SK-N-SH treated with all-trans-retinoic acid at 6 μM for 48 hours (cell line): ENCODE measurements around the gene UBE3C.

Experiments
- ATAC-seq: fragments of 200-7000 bp; cut with Tn5 transposase; 3 replicates; pipeline ENCODE4 v1.9.1; 2020; ENCODE audit warnings: mild to moderate bottlenecking, moderate library complexity
- ARNTL ChIP-seq: fragments of 450-650 bp; formaldehyde crosslinking; IDR thresholded peaks from 2 replicates; pipeline ENCODE4 v1.5.0; 2020; ENCODE audit warnings: low read depth, mild to moderate bottlenecking, moderate library complexity, borderline replicate concordance
- BACH2 ChIP-seq: fragments of 250-450 bp; sonication (Bioruptor Pico); IDR thresholded peaks from 2 replicates; pipeline ENCODE4 v1.9.0; 2021; ENCODE audit warnings: mild to moderate bottlenecking, borderline replicate concordance
- CSDC2 ChIP-seq: fragments of 250-450 bp; sonication (Bioruptor Pico); IDR thresholded peaks from 2 replicates; pipeline ENCODE4 v1.5.0; 2020; ENCODE audit warnings: mild to moderate bottlenecking, moderate library complexity
- CSRNP3 ChIP-seq: fragments of 250-450 bp; sonication (Bioruptor Pico); IDR thresholded peaks from 2 replicates; pipeline ENCODE4 v1.5.1; 2021; ENCODE audit warnings: mild to moderate bottlenecking, moderate library complexity
- ESRRG ChIP-seq: fragments of 250-450 bp; sonication (Bioruptor Pico); IDR thresholded peaks from 2 replicates; pipeline ENCODE4 v1.6.1; 2021; ENCODE audit warnings: mild to moderate bottlenecking
- GLIS3 ChIP-seq: fragments of 250-450 bp; sonication (Bioruptor Pico); IDR thresholded peaks from 2 replicates; pipeline ENCODE4 v1.5.0; 2020; ENCODE audit warnings: mild to moderate bottlenecking, moderate library complexity
- ISL1 ChIP-seq: fragments of 250-450 bp; sonication (Bioruptor Pico); IDR thresholded peaks from 2 replicates; pipeline ENCODE4 v2.1.2; 2022; ENCODE audit warnings: mild to moderate bottlenecking, moderate library complexity
- OSR1 ChIP-seq: fragments of 250-450 bp; sonication (Bioruptor Pico); IDR thresholded peaks from 2 replicates; pipeline ENCODE4 v1.8.0; 2022; ENCODE audit warnings: moderate library complexity, mild to moderate bottlenecking, inconsistent platforms
- POU6F1 ChIP-seq: fragments of 250-450 bp; sonication (Bioruptor Pico); IDR thresholded peaks from 2 replicates; pipeline ENCODE4 v1.8.0; 2021; ENCODE audit warnings: low read depth, mild to moderate bottlenecking, moderate library complexity, borderline replicate concordance
- PPARA ChIP-seq: fragments of 250-450 bp; sonication (Bioruptor Pico); IDR thresholded peaks from 2 replicates; pipeline ENCODE4 v1.5.0; 2020; ENCODE audit warnings: mild to moderate bottlenecking, borderline replicate concordance
- RARB ChIP-seq: fragments of 250-450 bp; sonication (Bioruptor Pico); IDR thresholded peaks from 2 replicates; pipeline ENCODE4 v1.8.0; 2021; ENCODE audit warnings: mild to moderate bottlenecking, moderate library complexity
- SNAI2 ChIP-seq: fragments of 250-450 bp; sonication (Bioruptor Pico); IDR thresholded peaks from 2 replicates; pipeline ENCODE4 v1.5.0; 2020; ENCODE audit warnings: mild to moderate bottlenecking, moderate library complexity
- TCF4 ChIP-seq: fragments of 250-450 bp; sonication (Bioruptor Pico); IDR thresholded peaks from 2 replicates; pipeline ENCODE4 v1.8.0; 2021; ENCODE audit warnings: mild to moderate bottlenecking, moderate library complexity, borderline replicate concordance
- TOX ChIP-seq: fragments of 250-450 bp; sonication (Bioruptor Pico); IDR thresholded peaks from 2 replicates; pipeline ENCODE4 v1.8.0; 2021; ENCODE audit warnings: mild to moderate bottlenecking, moderate library complexity, borderline replicate concordance
- TSHZ2 ChIP-seq: fragments of 250-450 bp; sonication (Bioruptor Pico); IDR thresholded peaks from 2 replicates; pipeline ENCODE4 v1.5.0; 2020; ENCODE audit warnings: mild to moderate bottlenecking, moderate library complexity
- ZC3H10 ChIP-seq: fragments of 250-450 bp; sonication (Bioruptor Pico); IDR thresholded peaks from 2 replicates; pipeline ENCODE4 v1.5.1; 2021; ENCODE audit warnings: mild to moderate bottlenecking, moderate library complexity
- ZFP3 ChIP-seq: fragments of 250-450 bp; sonication (Bioruptor Pico); IDR thresholded peaks from 2 replicates; pipeline ENCODE4 v1.5.0; 2020; ENCODE audit warnings: mild to moderate bottlenecking, moderate library complexity
- ZFP30 ChIP-seq: fragments of 450-650 bp; formaldehyde crosslinking; IDR thresholded peaks from 2 replicates; pipeline ENCODE4 v1.5.0; 2022; ENCODE audit warnings: mild to moderate bottlenecking, moderate library complexity
- ZNF565 ChIP-seq: fragments of 450-650 bp; formaldehyde crosslinking; conservative IDR thresholded peaks from 2 replicates; pipeline ENCODE4 v1.5.0; 2020; ENCODE audit warnings: low read depth, mild to moderate bottlenecking, moderate library complexity
- ZNF8 ChIP-seq: fragments of 450-650 bp; formaldehyde crosslinking; IDR thresholded peaks from 2 replicates; pipeline ENCODE4 v1.5.0; 2020; ENCODE audit warnings: mild to moderate bottlenecking, moderate library complexity
- TF ChIP-seq, protein P1 (sequence below): fragments of 250-450 bp; sonication (Bioruptor Pico); IDR thresholded peaks from 2 replicates; pipeline ENCODE4 v1.5.1; 2020; ENCODE audit warnings: low read depth, mild to moderate bottlenecking, moderate library complexity
- TF ChIP-seq, protein P2 (sequence below): fragments of 250-450 bp; sonication (Bioruptor Pico); IDR thresholded peaks from 2 replicates; pipeline ENCODE4 v1.8.0; 2020; ENCODE audit warnings: mild to moderate bottlenecking, moderate library complexity, borderline replicate concordance

UBE3C gene

DNA sequence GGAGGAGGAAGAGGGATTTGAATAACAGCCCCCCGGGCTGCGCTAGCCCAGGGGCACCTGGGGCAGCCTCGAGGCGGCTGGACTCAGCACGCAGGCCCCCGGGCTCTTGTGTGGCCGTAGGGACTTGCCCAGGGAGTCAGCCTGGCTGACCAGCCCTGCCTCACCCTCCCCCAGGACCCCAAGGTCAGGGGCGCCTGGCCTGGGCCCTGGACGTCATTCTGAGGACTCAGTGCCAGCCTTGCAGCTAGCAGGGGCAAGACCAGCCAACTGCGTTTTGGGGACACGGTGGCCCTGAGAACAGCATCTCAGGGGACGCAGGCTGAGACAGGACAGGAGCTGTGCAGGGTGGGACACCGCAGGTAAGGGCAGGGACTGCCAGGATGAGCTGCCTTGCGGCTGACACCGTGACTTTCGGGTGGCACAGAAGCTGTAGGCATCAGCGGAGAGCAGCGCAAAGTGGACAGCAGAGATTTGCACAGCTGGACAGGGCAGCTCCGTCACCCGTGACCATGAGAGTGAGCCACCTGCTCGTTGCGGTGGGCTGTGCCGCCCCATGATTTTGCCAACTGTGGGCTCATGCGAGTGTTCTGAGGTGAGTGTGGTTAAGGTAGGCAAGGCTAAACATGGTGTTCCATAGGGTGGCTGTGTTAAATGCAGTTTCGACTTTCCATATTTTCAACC lies 48.1 kb upstream of the UBE3C start:
- TF ChIP-seq, protein P1, sequence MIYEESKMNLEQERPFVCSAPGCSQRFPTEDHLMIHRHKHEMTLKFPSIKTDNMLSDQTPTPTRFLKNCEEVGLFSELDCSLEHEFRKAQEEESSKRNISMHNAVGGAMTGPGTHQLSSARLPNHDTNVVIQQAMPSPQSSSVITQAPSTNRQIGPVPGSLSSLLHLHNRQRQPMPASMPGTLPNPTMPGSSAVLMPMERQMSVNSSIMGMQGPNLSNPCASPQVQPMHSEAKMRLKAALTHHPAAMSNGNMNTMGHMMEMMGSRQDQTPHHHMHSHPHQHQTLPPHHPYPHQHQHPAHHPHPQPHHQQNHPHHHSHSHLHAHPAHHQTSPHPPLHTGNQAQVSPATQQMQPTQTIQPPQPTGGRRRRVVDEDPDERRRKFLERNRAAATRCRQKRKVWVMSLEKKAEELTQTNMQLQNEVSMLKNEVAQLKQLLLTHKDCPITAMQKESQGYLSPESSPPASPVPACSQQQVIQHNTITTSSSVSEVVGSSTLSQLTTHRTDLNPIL (CRISPR knock-in tag) = no peak
- no peak for TF ChIP-seq PPARA
- no peak for TF ChIP-seq CSDC2 (CRISPR knock-in tag)
- TF ChIP-seq BACH2 (CRISPR knock-in tag) = no peak
- TF ChIP-seq, protein P2, sequence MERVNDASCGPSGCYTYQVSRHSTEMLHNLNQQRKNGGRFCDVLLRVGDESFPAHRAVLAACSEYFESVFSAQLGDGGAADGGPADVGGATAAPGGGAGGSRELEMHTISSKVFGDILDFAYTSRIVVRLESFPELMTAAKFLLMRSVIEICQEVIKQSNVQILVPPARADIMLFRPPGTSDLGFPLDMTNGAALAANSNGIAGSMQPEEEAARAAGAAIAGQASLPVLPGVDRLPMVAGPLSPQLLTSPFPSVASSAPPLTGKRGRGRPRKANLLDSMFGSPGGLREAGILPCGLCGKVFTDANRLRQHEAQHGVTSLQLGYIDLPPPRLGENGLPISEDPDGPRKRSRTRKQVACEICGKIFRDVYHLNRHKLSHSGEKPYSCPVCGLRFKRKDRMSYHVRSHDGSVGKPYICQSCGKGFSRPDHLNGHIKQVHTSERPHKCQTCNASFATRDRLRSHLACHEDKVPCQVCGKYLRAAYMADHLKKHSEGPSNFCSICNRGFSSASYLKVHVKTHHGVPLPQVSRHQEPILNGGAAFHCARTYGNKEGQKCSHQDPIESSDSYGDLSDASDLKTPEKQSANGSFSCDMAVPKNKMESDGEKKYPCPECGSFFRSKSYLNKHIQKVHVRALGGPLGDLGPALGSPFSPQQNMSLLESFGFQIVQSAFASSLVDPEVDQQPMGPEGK (CRISPR knock-in tag) = no peak
- TF ChIP-seq ZNF8 = no peak
- TF ChIP-seq TSHZ2 (CRISPR knock-in tag) = no peak
- TF ChIP-seq CSRNP3 = no peak
- no peak for TF ChIP-seq SNAI2 (CRISPR knock-in tag)
- TF ChIP-seq TOX (CRISPR knock-in tag) = no peak
- no peak for TF ChIP-seq GLIS3
- no peak for TF ChIP-seq RARB (CRISPR knock-in tag)
- no peak for TF ChIP-seq ZC3H10 (CRISPR knock-in tag)
- TF ChIP-seq ZFP30 (CRISPR knock-in tag) = no peak
- TF ChIP-seq TCF4 (CRISPR knock-in tag) = no peak
- no peak for TF ChIP-seq ZNF565 (CRISPR knock-in tag)
- TF ChIP-seq ISL1 (CRISPR knock-in tag) = no peak
- no peak for TF ChIP-seq ARNTL (CRISPR knock-in tag)
- ATAC-seq = no peak

DNA sequence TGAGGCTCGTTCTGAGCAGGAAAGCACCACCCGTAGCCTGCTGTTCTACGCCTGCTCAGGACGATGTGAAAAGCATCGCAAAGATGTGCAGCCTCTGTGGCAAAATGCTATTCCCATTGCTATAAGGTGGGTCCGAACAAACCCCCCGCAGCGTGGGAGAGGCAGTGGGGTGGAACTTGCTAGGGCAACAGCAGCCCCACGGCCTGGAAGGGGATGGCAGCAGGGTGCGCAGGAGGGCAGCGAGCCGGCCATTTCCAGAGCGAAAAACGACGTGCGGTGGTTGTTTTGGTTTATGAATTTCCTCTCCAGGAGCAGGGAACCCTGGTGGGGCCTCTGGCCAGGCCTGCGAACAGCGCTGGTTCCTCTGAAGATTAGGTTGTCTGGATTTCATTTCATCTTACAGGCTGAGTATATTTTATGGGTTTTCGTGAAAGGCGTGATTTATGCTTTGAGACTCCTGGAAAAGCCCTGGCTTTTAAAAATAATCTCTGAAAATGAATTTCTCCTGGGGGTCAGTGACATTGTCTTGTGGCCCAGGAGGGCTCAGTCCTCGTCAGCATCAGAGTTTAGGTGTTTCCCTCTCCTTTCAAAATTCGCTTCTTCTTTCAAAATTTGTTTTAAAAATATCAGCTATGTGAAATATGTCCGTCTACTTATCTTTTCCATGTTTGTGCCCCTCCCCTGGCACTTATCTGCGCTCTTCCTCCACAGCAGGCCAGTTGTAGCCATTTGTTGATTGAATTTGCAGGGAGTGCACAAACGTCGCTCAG lies 42.3 kb upstream of the UBE3C start:
- ATAC-seq = peak; percentile 40; the same call in 1 of the 3 replicates
- TF ChIP-seq ZFP30 (CRISPR knock-in tag) = no peak
- no peak for TF ChIP-seq TCF4 (CRISPR knock-in tag)
- TF ChIP-seq TOX (CRISPR knock-in tag) = no peak
- TF ChIP-seq TSHZ2 (CRISPR knock-in tag) = no peak
- TF ChIP-seq BACH2 (CRISPR knock-in tag) = no peak
- no peak for TF ChIP-seq SNAI2 (CRISPR knock-in tag)
- TF ChIP-seq ZFP3 (CRISPR knock-in tag) = no peak
- no peak for TF ChIP-seq POU6F1 (CRISPR knock-in tag)
- no peak for TF ChIP-seq PPARA
- no peak for TF ChIP-seq CSDC2 (CRISPR knock-in tag)
- TF ChIP-seq OSR1 (CRISPR knock-in tag) = no peak
- TF ChIP-seq, protein P2 (CRISPR knock-in tag) = no peak
- no peak for TF ChIP-seq ESRRG (CRISPR knock-in tag)
- TF ChIP-seq CSRNP3 = no peak
